GM18507 (cell line): ENCODE results near the gene CEMIP.

ENCODE experiments used
- DNase-seq: peaks from one replicate; pipeline ENCODE4 v3.0.0; 2011; ENCODE audit warnings: low read depth; ENCODE audit not compliant: insufficient read length; ENCODE audit errors: extremely low spot score
- FAIRE-seq: peaks from 2 replicates; lab custom pipeline; 2011; peaks lifted over from hg19 to GRCh38; lab: Jason Lieb, UNC

The CEMIP gene

DNA sequence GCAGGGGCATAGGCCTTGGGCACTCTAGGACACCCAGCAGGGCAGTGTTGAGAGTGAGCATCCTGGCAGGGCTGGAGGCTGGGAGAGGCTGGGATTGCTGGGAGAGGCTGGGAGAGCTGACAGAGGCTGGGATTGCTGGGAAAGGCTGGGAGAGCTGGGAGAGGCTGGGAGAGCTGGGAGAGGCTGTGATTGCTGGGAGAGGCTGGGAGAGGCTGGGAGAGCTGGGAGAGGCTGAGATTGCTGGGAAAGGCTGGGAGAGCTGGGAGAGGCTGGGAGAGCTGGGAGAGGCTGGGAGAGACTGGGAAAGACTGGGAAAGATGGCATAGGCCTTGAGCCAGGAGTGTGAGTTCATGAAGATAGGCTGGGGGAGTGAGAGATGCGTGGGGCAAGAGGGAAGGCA, 132.7 kb downstream of the CEMIP start:
- FAIRE-seq = no peak

DNA sequence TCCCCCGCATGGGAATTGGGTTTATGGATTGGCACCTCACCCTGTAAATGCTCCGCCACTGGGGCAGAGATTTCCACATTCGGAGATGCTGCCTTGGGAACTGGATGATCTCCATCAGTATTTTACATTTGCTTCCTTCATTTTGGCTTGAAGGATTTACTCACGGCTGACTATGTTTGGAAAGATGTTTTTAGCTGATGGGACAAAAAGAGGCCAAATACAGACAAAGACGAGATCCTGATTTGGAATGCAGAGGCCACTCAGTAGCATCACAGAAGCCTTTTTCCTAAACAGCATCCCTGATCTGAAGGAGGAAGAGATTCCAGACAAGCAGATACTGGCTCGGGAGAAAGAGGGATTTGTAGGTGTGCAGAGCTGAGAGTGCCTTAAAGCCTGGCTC, 133.5 kb downstream of the CEMIP start:
- FAIRE-seq = no peak
- DNase-seq = no peak

More for the DNA sequence above, 132.7 kb downstream of the CEMIP start:
- no peak for DNase-seq

- FAIRE-seq = no peak
- no peak for DNase-seq
Observed at GRCh38 chr15:80913541-80913940, 134.4 kb downstream of the CEMIP start.

DNA sequence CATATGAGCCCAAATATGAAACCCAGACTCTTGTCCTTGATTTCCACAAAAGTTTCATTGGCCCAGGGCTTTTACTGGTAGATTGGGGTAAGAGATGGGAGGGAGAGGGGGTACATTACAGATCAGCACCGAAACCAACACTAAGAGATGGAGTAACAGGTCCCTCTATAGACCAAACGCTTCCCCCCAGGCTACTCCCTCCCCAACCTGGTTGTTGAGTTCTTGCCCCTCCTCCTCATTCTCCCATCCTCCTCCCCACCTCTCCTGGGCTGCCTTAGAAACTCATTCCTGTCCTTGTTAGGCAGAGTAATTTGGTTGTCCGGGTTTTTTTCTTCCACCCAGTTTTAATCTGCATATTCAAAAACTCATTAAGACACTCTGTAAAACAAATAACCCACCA, 136.3 kb downstream of the CEMIP start:
- DNase-seq = no peak

GRCh38 chr15:80916056-80916455, 136.9 kb downstream of the CEMIP start:
- DNase-seq (no peak), FAIRE-seq (no peak)

More for the DNA sequence above, 136.3 kb downstream of the CEMIP start:
- no peak for FAIRE-seq

GRCh38 chr15:80918196-80918783, 139.1 kb downstream of the CEMIP start:
- DNase-seq (no peak), FAIRE-seq (no peak)

- no peak for DNase-seq
- no peak for FAIRE-seq
Observed at GRCh38 chr15:80920271-80920699, 141.1 kb downstream of the CEMIP start.

DNA sequence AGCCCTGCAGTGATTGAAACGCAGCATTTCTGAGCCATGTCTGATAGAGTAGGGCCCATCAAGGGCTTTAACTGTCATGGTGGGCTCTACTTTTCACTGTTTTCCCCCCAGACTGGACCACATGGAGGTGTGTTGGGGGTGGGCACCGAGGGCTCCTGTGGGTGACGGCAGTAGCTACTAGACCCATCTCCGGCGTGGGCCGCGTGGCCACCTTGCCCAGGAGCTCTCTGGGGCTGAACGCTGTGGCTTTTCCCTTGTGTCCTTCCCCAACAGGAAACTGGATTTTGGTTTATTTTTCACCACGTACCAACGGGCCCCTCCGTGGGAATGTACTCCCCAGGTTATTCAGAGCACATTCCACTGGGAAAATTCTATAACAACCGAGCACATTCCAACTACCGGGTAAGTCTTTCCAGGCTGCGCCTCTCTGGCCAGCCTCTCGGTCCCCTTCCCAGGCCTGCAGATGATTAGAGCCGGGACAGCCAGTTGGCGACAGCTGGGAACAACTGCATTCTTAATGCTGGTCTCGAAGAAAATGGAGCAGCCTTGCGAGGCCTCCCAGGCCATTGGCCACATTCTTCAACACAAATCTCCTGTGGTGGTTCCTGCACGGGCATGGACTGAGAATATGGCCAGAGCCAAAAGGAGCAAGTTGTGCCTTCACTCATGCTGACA, 142.7 kb downstream of the CEMIP start:
- no peak for FAIRE-seq
- no peak for DNase-seq

DNA sequence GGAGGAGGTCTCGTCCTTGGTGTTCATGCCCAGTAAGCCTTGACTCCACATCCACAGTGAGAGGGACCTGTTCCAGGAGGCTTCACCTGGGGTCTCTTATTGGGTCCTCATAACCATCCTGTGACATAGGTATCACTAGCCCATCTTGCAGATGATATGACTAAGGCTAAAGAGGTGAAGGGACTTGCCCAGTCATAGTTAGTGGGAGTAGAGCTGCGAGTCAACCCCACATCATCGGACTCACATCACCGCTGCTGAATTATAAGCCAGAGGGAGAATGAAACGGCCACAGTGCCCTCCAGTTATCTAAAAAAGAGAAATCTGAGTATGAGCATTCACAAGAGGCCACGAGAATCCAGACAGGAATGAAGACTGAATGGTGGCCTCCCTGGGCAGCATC, 144.5 kb downstream of the CEMIP start:
- DNase-seq (no peak), FAIRE-seq (no peak)

DNA sequence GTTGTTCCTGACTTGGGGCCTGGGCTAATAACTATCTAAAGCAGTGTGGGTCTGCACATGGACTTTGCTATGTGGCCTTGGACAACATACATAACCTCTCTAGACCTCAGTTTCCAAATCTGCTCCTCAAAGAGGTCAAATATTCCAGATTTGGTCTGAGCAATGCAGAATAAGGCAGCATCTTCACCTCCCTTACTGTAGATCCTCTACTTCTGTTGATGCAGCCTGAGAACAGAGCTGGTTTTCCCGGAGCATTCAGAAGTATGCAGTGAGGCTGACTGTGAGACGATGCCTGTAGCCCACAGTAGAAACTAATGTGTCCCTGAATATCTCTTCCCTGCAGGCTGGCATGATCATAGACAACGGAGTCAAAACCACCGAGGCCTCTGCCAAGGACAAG, 145.1 kb downstream of the CEMIP start:
- DNase-seq (no peak), FAIRE-seq (no peak)

DNA sequence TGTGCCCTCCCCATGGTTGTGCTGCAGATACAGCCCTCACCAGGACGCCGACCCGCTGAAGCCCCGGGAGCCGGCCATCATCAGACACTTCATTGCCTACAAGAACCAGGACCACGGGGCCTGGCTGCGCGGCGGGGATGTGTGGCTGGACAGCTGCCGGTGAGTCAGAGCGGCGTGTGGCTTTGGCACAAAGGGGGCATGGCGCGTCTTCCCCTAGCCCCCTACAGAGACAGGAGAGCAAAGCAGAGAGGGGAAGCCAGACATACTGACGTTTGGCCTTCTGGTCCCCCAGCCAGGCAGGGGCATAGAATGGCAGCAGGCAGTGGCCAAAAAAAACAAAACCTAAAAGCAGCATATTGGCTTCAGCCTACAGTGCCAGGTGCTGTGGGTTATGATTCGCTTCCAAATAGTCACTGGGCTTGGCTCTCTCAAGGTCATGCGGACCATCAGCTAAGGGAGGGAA, 146.5 kb downstream of the CEMIP start:
- DNase-seq (no peak), FAIRE-seq (no peak)

DNA sequence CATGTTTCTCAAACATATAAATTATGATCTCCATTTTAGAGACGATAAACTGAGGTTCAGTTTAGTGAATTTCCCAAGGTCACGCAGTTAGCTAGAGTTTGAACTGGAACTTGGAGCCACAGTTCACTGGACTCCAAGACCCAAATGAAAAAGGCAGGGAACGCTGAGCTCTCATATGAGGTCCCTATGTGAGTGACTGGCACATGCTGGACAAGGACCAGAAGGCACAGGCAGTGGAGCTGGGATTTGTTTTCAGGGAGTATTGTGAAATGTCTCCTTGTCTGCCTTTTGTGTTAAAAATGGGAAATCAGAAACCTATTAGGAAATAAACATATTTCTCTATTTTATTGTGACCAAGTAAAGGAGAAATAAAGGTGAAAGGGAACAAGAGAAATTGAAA, 147.0 kb downstream of the CEMIP start:
- FAIRE-seq = no peak

GRCh38 chr15:80929225-80929624, 150.1 kb downstream of the CEMIP start:
- no peak for FAIRE-seq

More for the DNA sequence above, 147.0 kb downstream of the CEMIP start:
- DNase-seq = no peak

DNA sequence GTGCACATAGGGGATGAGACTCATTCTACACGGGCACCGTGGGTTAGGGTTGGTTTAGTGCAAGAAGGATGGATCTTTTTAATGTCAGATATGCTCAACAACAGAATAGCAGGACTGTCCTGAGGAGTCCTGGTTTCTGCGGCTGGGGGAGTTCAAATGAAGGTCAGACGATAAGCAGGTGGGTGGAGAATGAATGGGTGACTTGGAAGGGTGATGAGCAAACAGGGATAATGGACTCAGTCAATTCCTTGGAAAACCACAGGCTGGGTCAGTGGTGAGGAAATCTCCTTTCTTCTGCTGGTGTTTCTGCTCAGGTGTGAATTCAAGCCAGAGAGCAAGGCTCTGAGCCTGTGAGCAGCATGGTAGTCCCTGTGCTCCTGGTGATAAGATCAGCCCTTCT, 150.5 kb downstream of the CEMIP start:
- DNase-seq = no peak
- FAIRE-seq = no peak

More at GRCh38 chr15:80929225-80929624, 150.1 kb downstream of the CEMIP start:
- DNase-seq = no peak

- DNase-seq (no peak), FAIRE-seq (no peak)
Observed at GRCh38 chr15:80931191-80931590, 152.0 kb downstream of the CEMIP start.

- DNase-seq (no peak), FAIRE-seq (no peak)
Observed at GRCh38 chr15:80931721-80932512, 152.7 kb downstream of the CEMIP start.

- DNase-seq (no peak), FAIRE-seq (no peak)
Observed at GRCh38 chr15:80932513-80932815, 153.3 kb downstream of the CEMIP start.

GRCh38 chr15:80932989-80933388, 153.8 kb downstream of the CEMIP start:
- FAIRE-seq = no peak
- DNase-seq = no peak

DNA sequence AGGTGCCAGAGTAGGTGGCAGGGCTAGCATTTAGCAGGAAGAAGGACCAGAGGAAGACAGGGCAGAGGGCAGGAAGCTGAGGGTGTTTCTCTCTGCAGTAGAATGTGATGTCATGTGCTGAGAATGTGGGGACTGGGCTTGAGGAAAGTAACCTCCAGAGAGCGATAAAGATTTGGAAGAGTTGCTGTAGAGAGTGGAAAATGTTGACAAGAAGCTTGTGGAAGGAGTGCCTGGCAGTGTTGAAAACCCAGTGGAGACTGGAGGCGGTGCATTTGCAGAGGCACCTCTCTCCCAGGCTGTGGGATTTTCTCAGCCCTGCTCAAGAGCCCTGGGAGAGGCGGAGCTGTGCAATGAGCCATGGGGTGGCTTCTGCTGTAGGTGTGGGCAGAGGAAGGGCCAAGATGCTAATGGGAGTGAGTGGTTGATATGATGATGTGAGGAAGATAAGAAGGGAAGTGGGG, 155.6 kb downstream of the CEMIP start:
- DNase-seq = no peak
- no peak for FAIRE-seq

DNA sequence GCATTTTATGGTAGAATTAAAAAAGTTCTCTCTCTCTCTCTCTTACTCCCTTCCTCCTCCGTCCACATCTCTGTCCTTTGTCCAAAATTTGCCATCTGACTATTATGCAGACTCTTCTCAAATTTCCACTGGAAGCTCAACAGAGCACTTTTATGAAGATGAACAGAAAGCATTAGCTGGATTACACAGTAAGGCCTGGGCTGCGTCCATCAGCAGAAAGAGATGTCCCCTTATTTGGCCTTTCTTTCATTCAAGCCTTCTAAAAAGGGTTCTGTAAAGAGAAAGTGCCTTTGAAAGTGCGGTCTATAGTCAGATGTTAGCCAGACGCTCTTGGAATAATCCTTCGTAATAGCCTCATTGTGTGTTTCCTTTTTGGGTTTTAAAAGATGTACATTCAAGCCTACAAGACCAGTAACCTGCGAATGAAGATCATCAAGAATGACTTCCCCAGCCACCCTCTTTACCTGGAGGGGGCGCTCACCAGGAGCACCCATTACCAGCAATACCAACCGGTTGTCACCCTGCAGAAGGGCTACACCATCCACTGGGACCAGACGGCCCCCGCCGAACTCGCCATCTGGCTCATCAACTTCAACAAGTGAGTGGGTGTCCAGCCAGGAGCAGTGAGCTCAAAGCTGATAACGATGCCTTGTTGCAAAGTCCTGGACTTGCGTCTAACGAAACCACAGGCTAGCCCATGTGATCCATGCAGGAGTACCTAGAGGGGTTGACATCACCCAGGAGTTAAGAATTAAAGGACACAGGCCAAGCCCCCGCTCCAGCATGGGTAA, 157.3 kb downstream of the CEMIP start:
- DNase-seq = no peak
- no peak for FAIRE-seq
